Liver (tissue), 3 donors: Measurements from ENCODE around the gene TRIM46.
A peak's percentile ranks its signal among the peaks of the same experiment; 100 is the strongest.

Experiments
- ATF3 ChIP-seq: IDR thresholded peaks from 2 replicates; pipeline ENCODE4 v1.6.1; 2016; ENCODE audit warnings: antibody characterized with exemption
- EGR1 ChIP-seq, 2 donors: IDR thresholded peaks; 2 replicates each; pipeline ENCODE4 v1.6.1; 2016 to 2018; ENCODE audit warnings: antibody characterized with exemption in 2 of 2, low read depth in 2 of 2
- FOXA1 ChIP-seq: IDR thresholded peaks from 2 replicates; pipeline ENCODE4 v1.6.1; 2016; ENCODE audit warnings: antibody characterized with exemption
- GABPA ChIP-seq, 2 donors: IDR thresholded peaks in 1 of 2; conservative IDR thresholded peaks in 1 of 2; 2 replicates each; pipeline ENCODE4 v1.6.1; 2016; ENCODE audit warnings: antibody characterized with exemption in 2 of 2, mild to moderate bottlenecking in 1 of 2, moderate library complexity in 1 of 2
- JUND ChIP-seq, 2 donors: IDR thresholded peaks; 2 replicates each; pipeline ENCODE4 v1.6.1; 2016; ENCODE audit warnings: antibody characterized with exemption in 2 of 2
- NR2F2 ChIP-seq: IDR thresholded peaks from 2 replicates; pipeline ENCODE4 v1.6.1; 2016; ENCODE audit warnings: antibody characterized with exemption
- RAD21 ChIP-seq, 2 donors: IDR thresholded peaks; 2 replicates each; pipeline ENCODE4 v1.6.1; 2016; ENCODE audit warnings: antibody characterized with exemption in 2 of 2, mild to moderate bottlenecking in 2 of 2
- TAF1 ChIP-seq: conservative IDR thresholded peaks from 2 replicates; pipeline ENCODE4 v1.6.1; 2016; ENCODE audit warnings: antibody characterized with exemption, mild to moderate bottlenecking
- YY1 ChIP-seq: IDR thresholded peaks from 2 replicates; pipeline ENCODE4 v1.6.1; 2016; ENCODE audit warnings: antibody characterized with exemption, mild to moderate bottlenecking
- TF ChIP-seq, protein P1 (sequence below): fragments of 150-350 bp; IDR thresholded peaks from 2 replicates; pipeline ENCODE4 v1.5.1; 2017; ENCODE audit warnings: improper control_type of control experiment, low read depth, low read length; ENCODE audit not compliant: missing input control
- TF ChIP-seq, protein P2 (sequence below): IDR thresholded peaks from 2 replicates; pipeline ENCODE4 v1.6.1; 2016; ENCODE audit warnings: antibody characterized with exemption
- TF ChIP-seq, protein P3 (sequence below): IDR thresholded peaks from 2 replicates; pipeline ENCODE4 v1.6.1; 2016; ENCODE audit warnings: antibody characterized with exemption
- TF ChIP-seq, protein P4 (sequence below): IDR thresholded peaks from 2 replicates; pipeline ENCODE4 v1.6.1; 2016; ENCODE audit warnings: antibody characterized with exemption, mild to moderate bottlenecking
- donor health status: healthy.
- donor health status: healthy.

DNA sequence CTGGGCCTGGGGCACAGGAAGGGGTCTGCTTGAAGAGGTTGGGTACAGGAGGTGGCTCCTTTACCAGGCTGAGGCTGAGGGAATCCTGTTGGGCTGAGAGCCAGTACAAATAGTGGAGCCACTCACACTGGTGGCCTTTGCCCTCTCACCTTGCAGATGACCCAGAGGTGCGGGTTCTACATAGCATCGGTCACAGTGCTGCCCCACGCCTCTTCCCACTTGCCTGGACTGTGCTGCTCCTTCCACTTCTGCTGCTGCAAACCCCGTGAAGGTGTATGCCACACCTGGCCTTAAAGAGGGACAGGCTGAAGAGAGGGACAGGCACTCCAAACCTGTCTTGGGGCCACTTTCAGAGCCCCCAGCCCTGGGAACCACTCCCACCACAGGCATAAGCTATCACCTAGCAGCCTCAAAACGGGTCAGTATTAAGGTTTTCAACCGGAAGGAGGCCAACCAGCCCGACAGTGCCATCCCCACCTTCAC, 39.8 kb upstream of the TRIM46 start:
- TF ChIP-seq, protein P1, sequence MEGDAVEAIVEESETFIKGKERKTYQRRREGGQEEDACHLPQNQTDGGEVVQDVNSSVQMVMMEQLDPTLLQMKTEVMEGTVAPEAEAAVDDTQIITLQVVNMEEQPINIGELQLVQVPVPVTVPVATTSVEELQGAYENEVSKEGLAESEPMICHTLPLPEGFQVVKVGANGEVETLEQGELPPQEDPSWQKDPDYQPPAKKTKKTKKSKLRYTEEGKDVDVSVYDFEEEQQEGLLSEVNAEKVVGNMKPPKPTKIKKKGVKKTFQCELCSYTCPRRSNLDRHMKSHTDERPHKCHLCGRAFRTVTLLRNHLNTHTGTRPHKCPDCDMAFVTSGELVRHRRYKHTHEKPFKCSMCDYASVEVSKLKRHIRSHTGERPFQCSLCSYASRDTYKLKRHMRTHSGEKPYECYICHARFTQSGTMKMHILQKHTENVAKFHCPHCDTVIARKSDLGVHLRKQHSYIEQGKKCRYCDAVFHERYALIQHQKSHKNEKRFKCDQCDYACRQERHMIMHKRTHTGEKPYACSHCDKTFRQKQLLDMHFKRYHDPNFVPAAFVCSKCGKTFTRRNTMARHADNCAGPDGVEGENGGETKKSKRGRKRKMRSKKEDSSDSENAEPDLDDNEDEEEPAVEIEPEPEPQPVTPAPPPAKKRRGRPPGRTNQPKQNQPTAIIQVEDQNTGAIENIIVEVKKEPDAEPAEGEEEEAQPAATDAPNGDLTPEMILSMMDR: no peak
- TF ChIP-seq TAF1 (no peak), YY1 (no peak), NR2F2 (peak; percentile 93), JUND (IDR thresholded peaks at IDR 0.05) (no peak), ATF3 (no peak), FOXA1 (no peak), GABPA (IDR thresholded peaks at IDR 0.05 in 1 of 2, conservative IDR thresholded peaks at IDR 0.05 in 1 of 2) (no peak), EGR1 (IDR thresholded peaks at IDR 0.05; ENCODE audit: low read depth in 2 of 2) (no peak), RAD21 (IDR thresholded peaks at IDR 0.05) (peak in 1 of 2 donors; percentile 39)
- TF ChIP-seq, protein P2, sequence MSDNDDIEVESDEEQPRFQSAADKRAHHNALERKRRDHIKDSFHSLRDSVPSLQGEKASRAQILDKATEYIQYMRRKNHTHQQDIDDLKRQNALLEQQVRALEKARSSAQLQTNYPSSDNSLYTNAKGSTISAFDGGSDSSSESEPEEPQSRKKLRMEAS: no peak
- TF ChIP-seq, protein P3, sequence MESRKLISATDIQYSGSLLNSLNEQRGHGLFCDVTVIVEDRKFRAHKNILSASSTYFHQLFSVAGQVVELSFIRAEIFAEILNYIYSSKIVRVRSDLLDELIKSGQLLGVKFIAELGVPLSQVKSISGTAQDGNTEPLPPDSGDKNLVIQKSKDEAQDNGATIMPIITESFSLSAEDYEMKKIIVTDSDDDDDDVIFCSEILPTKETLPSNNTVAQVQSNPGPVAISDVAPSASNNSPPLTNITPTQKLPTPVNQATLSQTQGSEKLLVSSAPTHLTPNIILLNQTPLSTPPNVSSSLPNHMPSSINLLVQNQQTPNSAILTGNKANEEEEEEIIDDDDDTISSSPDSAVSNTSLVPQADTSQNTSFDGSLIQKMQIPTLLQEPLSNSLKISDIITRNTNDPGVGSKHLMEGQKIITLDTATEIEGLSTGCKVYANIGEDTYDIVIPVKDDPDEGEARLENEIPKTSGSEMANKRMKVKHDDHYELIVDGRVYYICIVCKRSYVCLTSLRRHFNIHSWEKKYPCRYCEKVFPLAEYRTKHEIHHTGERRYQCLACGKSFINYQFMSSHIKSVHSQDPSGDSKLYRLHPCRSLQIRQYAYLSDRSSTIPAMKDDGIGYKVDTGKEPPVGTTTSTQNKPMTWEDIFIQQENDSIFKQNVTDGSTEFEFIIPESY: no peak
- TF ChIP-seq, protein P4, sequence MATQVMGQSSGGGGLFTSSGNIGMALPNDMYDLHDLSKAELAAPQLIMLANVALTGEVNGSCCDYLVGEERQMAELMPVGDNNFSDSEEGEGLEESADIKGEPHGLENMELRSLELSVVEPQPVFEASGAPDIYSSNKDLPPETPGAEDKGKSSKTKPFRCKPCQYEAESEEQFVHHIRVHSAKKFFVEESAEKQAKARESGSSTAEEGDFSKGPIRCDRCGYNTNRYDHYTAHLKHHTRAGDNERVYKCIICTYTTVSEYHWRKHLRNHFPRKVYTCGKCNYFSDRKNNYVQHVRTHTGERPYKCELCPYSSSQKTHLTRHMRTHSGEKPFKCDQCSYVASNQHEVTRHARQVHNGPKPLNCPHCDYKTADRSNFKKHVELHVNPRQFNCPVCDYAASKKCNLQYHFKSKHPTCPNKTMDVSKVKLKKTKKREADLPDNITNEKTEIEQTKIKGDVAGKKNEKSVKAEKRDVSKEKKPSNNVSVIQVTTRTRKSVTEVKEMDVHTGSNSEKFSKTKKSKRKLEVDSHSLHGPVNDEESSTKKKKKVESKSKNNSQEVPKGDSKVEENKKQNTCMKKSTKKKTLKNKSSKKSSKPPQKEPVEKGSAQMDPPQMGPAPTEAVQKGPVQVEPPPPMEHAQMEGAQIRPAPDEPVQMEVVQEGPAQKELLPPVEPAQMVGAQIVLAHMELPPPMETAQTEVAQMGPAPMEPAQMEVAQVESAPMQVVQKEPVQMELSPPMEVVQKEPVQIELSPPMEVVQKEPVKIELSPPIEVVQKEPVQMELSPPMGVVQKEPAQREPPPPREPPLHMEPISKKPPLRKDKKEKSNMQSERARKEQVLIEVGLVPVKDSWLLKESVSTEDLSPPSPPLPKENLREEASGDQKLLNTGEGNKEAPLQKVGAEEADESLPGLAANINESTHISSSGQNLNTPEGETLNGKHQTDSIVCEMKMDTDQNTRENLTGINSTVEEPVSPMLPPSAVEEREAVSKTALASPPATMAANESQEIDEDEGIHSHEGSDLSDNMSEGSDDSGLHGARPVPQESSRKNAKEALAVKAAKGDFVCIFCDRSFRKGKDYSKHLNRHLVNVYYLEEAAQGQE: peak; percentile 25
